GM18498 (cell line): ENCODE data around the gene H3-3A.

Experiments
- ATAC-seq: cut with Tn5 transposase; IDR thresholded peaks from one replicate; pipeline ENCODE4 v1.9.1; 2021; ENCODE audit warnings: mild to moderate bottlenecking, moderate library complexity; ENCODE audit not compliant: unreplicated experiment

The H3-3A gene

GRCh38 chr1:226052061-226052460, 10.5 kb upstream of the H3-3A start:
- no peak for ATAC-seq

- ATAC-seq = no peak
Observed at GRCh38 chr1:226054519-226055327, 7.8 kb upstream of the H3-3A start.

GRCh38 chr1:226059709-226060108, 2.8 kb upstream of the H3-3A start:
- ATAC-seq = no peak

- ATAC-seq = no peak
Observed at GRCh38 chr1:226060427-226060826, 2.1 kb upstream of the H3-3A start.

- no peak for ATAC-seq
Observed at GRCh38 chr1:226061068-226061840, 1.3 kb upstream of the H3-3A start.

DNA sequence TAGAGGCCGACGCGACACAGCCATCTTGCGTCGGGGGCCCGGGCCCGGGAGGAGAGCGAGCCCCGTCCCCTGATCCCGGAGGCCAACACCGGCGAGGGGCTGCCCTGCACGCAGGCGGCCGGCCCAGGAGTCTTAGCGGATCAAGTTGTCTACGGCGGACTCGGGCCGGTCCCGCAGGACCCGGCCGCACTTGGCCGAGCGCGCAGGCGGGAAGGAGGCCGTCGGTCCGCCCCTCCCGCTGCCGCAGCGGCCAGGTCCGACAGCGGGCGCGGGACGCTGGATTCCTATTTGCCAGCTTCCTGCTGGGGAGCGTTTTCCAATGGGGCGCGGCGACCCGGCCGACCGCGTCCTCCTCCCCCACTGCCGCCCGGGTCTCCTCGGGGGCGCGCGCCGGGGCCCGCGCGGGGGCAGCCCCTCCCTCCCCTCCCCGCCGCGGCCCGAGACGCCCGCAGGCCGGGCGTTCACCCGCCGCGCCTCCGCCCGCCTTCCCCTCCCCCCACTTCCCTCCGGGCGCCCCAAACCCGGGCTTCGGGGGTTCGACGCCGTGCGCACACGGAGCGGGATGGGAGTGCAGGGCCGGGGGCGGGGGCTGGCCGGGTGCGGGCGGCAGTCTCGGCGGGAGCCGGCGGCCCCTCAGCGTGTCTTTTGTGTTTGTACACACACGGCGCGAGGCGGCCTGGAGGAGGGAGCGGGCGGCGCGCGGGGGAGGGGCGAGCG, 517 bp upstream of the H3-3A start:
- peak; percentile 65 for ATAC-seq

DNA sequence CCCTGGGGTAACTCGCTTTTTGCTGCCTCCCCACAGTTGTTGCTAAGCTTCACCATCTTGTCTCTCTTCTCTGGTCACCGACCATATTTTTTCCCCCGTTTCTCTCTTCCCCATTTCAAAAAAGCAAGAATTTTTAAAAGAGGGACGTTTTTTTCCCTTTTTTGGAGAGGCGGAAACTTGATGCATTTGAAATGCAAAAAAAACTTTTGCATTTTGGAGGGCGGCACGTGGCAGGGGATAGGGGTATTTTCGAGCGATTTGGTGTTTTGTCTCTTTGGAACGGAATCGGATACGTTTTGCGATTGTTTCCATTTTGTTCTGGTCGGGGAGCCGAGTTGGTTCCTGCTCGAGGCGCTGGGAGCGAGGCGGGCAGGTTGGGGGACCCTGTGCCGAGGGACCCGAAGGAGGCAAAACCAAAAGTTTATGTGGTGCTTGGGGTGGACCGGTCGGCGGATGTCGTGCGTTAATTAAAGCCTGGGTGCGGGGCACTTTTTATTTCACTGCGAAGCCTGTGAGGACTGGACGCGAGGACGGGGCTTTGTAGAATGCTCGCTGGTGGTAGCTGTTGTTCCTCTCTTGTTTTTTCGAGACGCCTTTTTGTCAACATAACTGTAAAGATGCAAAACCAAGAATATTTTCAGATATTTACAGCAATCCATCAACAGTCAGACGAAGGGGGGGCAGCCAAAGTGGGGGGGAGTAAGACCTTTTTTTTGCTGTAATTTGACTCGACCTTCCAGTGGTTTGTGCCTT, 884 bp downstream of the H3-3A start:
- peak; percentile 2 for ATAC-seq

DNA sequence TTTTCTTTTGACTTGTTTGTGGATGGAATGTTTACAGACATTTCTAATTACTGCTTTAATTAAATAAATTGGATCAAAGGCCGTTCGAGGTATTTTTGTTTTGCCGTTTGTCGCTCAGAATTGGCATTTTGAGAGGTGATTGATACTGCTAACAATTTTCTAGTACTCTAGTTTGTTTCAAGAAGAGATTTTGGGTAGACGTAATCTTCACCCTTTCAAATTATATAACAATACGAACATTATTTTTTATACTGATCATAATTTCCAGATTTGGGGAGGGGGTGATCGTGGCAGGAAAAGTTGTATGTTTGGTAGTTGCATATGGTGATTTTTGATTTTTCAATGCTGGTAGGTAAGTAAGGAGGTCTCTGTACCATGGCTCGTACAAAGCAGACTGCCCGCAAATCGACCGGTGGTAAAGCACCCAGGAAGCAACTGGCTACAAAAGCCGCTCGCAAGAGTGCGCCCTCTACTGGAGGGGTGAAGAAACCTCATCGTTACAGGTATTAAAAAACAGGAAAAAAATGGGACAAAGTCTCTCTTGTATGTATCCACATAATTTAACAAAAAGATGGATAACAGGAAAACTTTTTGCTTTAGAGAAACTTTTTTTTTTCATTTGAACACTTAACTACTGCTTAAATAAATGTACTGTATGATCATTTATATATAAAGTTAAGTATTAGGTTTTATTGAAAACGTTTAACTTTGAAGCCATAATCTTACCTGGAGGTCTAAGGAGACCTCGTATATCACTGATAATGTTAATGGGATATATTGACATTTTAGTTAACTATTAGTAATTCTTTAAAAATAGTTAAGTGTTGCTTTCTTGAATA, 1.7 kb downstream of the H3-3A start:
- no peak for ATAC-seq

GRCh38 chr1:226064816-226065248, 2.3 kb downstream of the H3-3A start:
- no peak for ATAC-seq

GRCh38 chr1:226066415-226067078, 4.0 kb downstream of the H3-3A start:
- no peak for ATAC-seq

DNA sequence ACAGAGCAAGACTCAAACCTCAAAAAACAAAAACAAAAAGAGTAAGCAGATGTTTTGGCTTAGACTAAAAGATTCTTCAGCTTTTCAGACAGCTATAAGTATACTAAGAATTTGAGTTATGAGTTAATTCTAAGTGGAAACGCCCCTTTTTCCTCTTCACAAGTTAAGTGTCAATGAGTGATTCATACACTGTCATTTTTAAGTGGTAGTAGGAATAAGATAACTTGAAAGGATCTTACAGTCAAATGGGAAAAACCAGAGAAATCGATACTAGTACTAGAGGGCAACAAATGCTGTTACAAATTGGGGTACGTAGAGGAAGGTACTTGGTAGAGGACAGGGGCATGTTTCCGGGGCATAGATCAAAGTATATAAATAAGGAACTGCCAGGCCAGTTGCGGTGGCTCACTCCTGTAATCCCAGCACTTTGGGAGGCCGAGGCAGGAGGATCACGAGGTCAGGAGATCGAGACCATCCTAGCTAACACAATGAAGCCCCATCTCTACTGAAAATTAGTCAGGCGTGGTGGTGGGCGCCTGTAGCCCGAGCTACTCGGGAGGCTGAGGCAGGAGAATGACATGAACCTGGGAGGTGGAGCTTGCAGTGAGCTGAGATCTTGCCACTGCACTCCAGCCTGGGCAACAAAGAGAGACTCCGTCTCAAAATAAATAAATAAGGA, 7.4 kb downstream of the H3-3A start:
- ATAC-seq = no peak

- no peak for ATAC-seq
Observed at GRCh38 chr1:226072347-226072746, 9.8 kb downstream of the H3-3A start.

- ATAC-seq = no peak
Observed at GRCh38 chr1:226073184-226073950, 10.9 kb downstream of the H3-3A start.

GRCh38 chr1:226074046-226074445, 11.5 kb downstream of the H3-3A start:
- no peak for ATAC-seq

DNA sequence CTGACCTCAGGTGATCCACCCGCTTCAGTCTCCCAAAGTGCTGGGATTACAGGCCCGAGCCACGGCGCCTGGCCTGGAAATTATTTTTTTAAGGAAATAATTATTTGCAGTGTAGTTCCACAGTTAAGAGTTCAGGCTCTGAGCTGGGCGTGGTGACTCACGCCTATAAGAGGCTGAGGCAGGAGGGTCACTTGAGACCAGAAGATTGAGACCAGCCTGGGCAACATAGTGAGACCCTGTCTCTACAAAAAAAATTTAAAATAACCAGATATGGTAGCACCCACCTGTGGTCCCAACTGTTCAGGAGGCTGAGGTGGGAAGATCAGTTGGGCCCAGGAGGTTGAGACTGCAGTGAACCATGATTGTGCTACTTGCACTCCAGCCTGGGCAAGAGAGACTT, 13.9 kb downstream of the H3-3A start:
- no peak for ATAC-seq

DNA sequence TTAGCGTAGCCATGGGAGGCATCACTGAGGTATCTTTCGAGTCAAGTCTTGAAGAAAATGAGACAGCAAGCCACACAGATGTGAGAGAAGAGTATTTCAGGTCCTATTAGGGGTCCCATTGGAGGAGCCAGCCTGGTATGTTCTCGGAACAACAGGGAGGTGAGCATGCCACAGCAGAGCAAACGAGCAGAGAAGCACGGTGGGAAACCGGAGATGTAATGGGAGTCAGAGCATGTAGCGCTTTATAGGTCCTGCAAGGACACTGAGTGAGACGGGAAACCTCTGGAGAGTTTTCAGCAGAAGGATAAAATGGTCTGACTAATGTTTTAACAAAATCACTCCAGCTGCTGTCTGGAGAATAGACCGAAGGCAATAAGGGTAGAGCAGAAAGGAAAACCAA, 15.9 kb downstream of the H3-3A start:
- no peak for ATAC-seq

DNA sequence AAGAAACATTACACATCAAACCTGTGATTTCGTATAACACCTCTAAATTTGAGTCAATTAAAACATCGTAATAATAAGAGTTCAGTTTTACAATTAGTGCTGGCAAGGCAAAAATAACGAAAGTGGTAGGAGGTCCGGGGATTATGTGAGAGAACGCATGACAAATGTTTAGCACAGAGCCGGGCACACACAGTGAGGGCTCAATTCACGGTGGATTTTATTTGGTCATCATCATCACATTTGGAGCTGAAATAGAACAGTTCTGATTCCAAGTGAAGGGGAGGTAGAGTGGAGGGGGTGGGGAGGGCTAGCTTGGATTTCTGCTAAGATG, 20.0 kb downstream of the H3-3A start:
- no peak for ATAC-seq

- ATAC-seq = peak; percentile 28
Observed at GRCh38 chr1:226082959-226083301, 20.4 kb downstream of the H3-3A start.
